Gastrocnemius medialis (tissue), 4 donors: Measurements from ENCODE around the gene G3BP1. TPM values are rescaled to one million over a fixed set of nuclear protein-coding genes. Genes with fewer than 3 reads are reported as not detected.
A peak's percentile ranks its signal among the peaks of the same experiment; 100 is the strongest.
"Not testable (repeated sequence)": the region's sequence is repeated elsewhere in the genome, so short reads cannot be mapped to it uniquely, and the experiment has no call there.

Experiments
- ATAC-seq, 2 donors: fragments of 150-250 bp; one replicate each; pipeline ENCODE4 v1.9.1; 2016
- DNase-seq, 2 donors: peaks; one replicate each; pipeline ENCODE4 v3.0.0-alpha.2; 2019
- H3K27ac ChIP-seq, 4 donors: fragments of 200-600 bp; sonication (generic); 1 replicate in 1 of 4; 2 replicates in 3 of 4; pipeline ENCODE4 v1.5.1; 2016 to 2018; ENCODE audit warnings: mild to moderate bottlenecking in 2 of 4, moderate library complexity in 1 of 4
- H3K27me3 ChIP-seq, 3 donors: fragments of 200-600 bp; sonication (generic) in 2 of 3; 1 replicate in 1 of 3; 2 replicates in 2 of 3; pipeline versions ENCODE4 v1.5.1 to v1.6.0; 2016 to 2019; ENCODE audit warnings: mild to moderate bottlenecking in 1 of 3, moderate library complexity in 1 of 3
- H3K36me3 ChIP-seq, 2 donors: fragments of 200-600 bp; sonication (generic) in 1 of 2; one replicate each; pipeline ENCODE4 v1.5.1; 2017 to 2018
- H3K4me1 ChIP-seq, 2 donors: fragments of 200-600 bp; sonication (generic) in 1 of 2; one replicate each; pipeline ENCODE4 v1.5.1; 2016 to 2017; ENCODE audit warnings: mild to moderate bottlenecking in 2 of 2
- H3K4me3 ChIP-seq, 4 donors: fragments of 200-600 bp; sonication (generic) in 3 of 4; 1 replicate in 1 of 4; 2 replicates in 3 of 4; pipeline ENCODE4 v1.5.1; 2016 to 2019; ENCODE audit warnings: mild to moderate bottlenecking in 2 of 4
- H3K9me3 ChIP-seq, 3 donors: fragments of 200-600 bp; sonication (generic) in 2 of 3; 1 replicate in 1 of 3; 2 replicates in 2 of 3; pipeline ENCODE4 v1.5.1; 2016 to 2019
- CTCF ChIP-seq, 5 experiments: fragments of 450-650 bp in 3 of 5; fragments of 200-600 bp in 2 of 5; sonication (generic) in 2 of 5; IDR thresholded peaks in 4 of 5; conservative IDR thresholded peaks in 1 of 5; 1 replicate in 4 of 5; 2 replicates in 1 of 5; pipeline ENCODE4 v1.5.1; 2016 to 2019; ENCODE audit warnings: antibody characterized with exemption in 5 of 5, mild to moderate bottlenecking in 3 of 5, moderate library complexity in 3 of 5
- POLR2A ChIP-seq, 2 donors: fragments of 450-650 bp; IDR thresholded peaks; one replicate each; pipeline ENCODE4 v1.6.1; 2017; ENCODE audit warnings: antibody characterized with exemption in 2 of 2, mild to moderate bottlenecking in 2 of 2, moderate library complexity in 2 of 2
- in situ Hi-C, 4 donors: fragments of 200-750 bp; cut with MboI; loops; one replicate each; pipeline versions ENCODE4 v1.15.0 to v1.8.0; 2017; ENCODE audit warnings: low sequenced_read_pairs in 4 of 4
- intact Hi-C: fragments of 100-400 bp; cut with DNase I; formaldehyde crosslinking; loops from one replicate; pipeline ENCODE4 v1.15.1; 2023; ENCODE audit warnings: low total_unique reads
- total RNA-seq, 4 donors: library from RNA; depleted of rRNA; stranded (reverse); fragments of >200 nt; gene quantifications; one replicate each; pipeline versions ENCODE4 v1.1.0 to v1.2.3, GENCODE V29; 2016

Gene G3BP1
- total RNA-seq, 4 donors from 2014 or later: 80.5 to 114 (median 108) TPM

GRCh38 chr5:151825445-151825844 is 53.7 kb downstream of the G3BP1 start:
- peak; percentile 19 to 63 for ATAC-seq
- no peaks in the 10 kb centered on the region for H3K4me1 ChIP-seq
- H3K9me3 ChIP-seq: no peaks in the 10 kb centered on the region
- peaks cover 0 to 8% of the 10 kb centered on the region in 2 donors for H3K36me3 ChIP-seq
- TF ChIP-seq CTCF (IDR thresholded peaks at IDR 0.05 in 4 of 5, conservative IDR thresholded peaks at IDR 0.05 in 1 of 5): peak; percentile 55 to 76 (median 69)
- no peak for TF ChIP-seq POLR2A (IDR thresholded peaks at IDR 0.05)
- H3K27ac ChIP-seq: no peak overlapping the region
- no peaks in the 10 kb centered on the region for H3K27me3 ChIP-seq
- no peak overlapping the region for H3K4me3 ChIP-seq
- in situ Hi-C loops: loop anchor here in 2 of 4 donors (5.0 to 10.0 kb wide), 2 partner anchors 309 to 677 kb away; no protein-coding TSS in a partner anchor
- intact Hi-C loops: loop anchor here (2.0 to 10.0 kb wide), 3 partner anchors 312 to 683 kb away; no protein-coding TSS in a partner anchor
- peak in 1 of 2 donors; percentile 15 for DNase-seq

GRCh38 chr5:151829370-151829769 is 57.6 kb downstream of the G3BP1 start:
- intact Hi-C loops: loop anchor here (5.0 to 10.0 kb wide), 2 partner anchors 308 to 445 kb away; no protein-coding TSS in a partner anchor
- in situ Hi-C loops: loop anchor here in 2 of 4 donors (5.0 to 10.0 kb wide), 2 partner anchors 305 to 673 kb away; no protein-coding TSS in a partner anchor
- no peaks in the 10 kb centered on the region for H3K27me3 ChIP-seq

GRCh38 chr5:151832843-151833242 is 61.1 kb downstream of the G3BP1 start:
- H3K4me3 ChIP-seq, DNase-seq, intact Hi-C loops, H3K9me3 ChIP-seq, H3K4me1 ChIP-seq, H3K27me3 ChIP-seq, ATAC-seq, H3K27ac ChIP-seq, H3K36me3 ChIP-seq: not testable (repeated sequence)
- in situ Hi-C loops: loop anchor here in 2 of 4 donors (10.0 kb wide), 1 partner anchor 312 kb away; no protein-coding TSS in a partner anchor

More at GRCh38 chr5:151829370-151829769, 57.6 kb downstream of the G3BP1 start:
- Histone ChIP-seq H3K27ac (no peak overlapping the region), H3K4me3 (no peak overlapping the region), H3K4me1 (no peaks in the 10 kb centered on the region), H3K9me3 (no peaks in the 10 kb centered on the region), H3K36me3 (peaks cover 0 to 6% of the 10 kb centered on the region in 2 donors)
- DNase-seq: no peak
- TF ChIP-seq POLR2A (IDR thresholded peaks at IDR 0.05) (no peak), CTCF (IDR thresholded peaks at IDR 0.05 in 4 of 5, conservative IDR thresholded peaks at IDR 0.05 in 1 of 5) (no peak)
- ATAC-seq: no peak

- no peaks in the 10 kb centered on the region for H3K4me1 ChIP-seq
- no peak overlapping the region for H3K27ac ChIP-seq
- ATAC-seq: no peak
- H3K4me3 ChIP-seq: no peak overlapping the region
- no peak for TF ChIP-seq CTCF (IDR thresholded peaks at IDR 0.05 in 4 of 5, conservative IDR thresholded peaks at IDR 0.05 in 1 of 5)
- no peak for TF ChIP-seq POLR2A (IDR thresholded peaks at IDR 0.05)
- intact Hi-C loops (no loop called here), in situ Hi-C loops (no loop called here)
- no peaks in the 10 kb centered on the region for H3K27me3 ChIP-seq
- H3K36me3 ChIP-seq: no peaks in the 10 kb centered on the region
- no peaks in the 10 kb centered on the region for H3K9me3 ChIP-seq
- no peak for DNase-seq
Observed at GRCh38 chr5:151846765-151847164, 75.0 kb downstream of the G3BP1 start.

GRCh38 chr5:151847871-151848270 is 76.1 kb downstream of the G3BP1 start:
- intact Hi-C loops: no loop called here
- no peaks in the 10 kb centered on the region for H3K27me3 ChIP-seq
- in situ Hi-C loops: no loop called here
- no peak overlapping the region for H3K4me3 ChIP-seq
- no peak for ATAC-seq
- DNase-seq: no peak
- H3K9me3 ChIP-seq: no peaks in the 10 kb centered on the region
- TF ChIP-seq POLR2A (IDR thresholded peaks at IDR 0.05) (no peak), CTCF (IDR thresholded peaks at IDR 0.05 in 4 of 5, conservative IDR thresholded peaks at IDR 0.05 in 1 of 5) (no peak)
- no peak overlapping the region for H3K27ac ChIP-seq
- no peaks in the 10 kb centered on the region for H3K36me3 ChIP-seq
- H3K4me1 ChIP-seq: no peaks in the 10 kb centered on the region
